ENCODE data around the gene AOPEP. TPM values are rescaled to one million over a fixed set of nuclear protein-coding genes. Genes with fewer than 3 reads are reported as not detected.

AOPEP gene
- total and polyA plus RNA-seq, 2 donors (not counting 3 experiments of a cell fraction or from before 2014, with no cell fraction given): 20.2 to 41.6 TPM

DNA sequence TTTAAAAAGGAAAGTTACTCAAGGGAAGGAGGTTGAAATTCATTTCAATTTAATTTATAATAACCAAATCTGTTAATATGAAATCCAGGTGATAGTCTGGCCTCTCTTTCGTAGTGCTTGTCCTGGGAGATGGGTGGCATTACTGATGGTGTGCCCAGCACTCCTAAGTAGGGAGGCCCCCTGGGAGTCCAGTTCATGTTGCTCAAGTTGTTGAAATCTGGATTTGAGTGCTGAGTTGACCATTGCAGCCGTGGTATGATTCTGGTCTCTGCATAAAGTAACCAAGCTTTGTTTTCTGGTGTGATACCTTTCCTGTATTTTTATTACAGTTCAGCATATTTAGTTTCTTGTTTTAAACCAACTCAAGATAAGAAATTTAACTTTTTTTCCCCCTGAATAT, 303.2 kb downstream of the AOPEP start:
- no peak overlapping the region for H3K27ac ChIP-seq (ENCODE audit: insufficient read depth, low read depth, low read length)
- intact Hi-C loops (cut with micrococcal nuclease): no loop called here
- BruUV-seq (replicated peaks): no TSS peak
- H3K4me3 ChIP-seq (replicated peaks in 1 of 3; ENCODE audit: insufficient read depth in 1 of 3, low read depth in 1 of 3, low read length in 3 of 3): no peak overlapping the region
- H3K79me2 ChIP-seq (ENCODE audit: control insufficient read depth, insufficient read depth, low read length): peaks cover 39% of the 10 kb centered on the region
- ChIA-PET POLR2A (no interaction called here), CTCF (interaction anchor here (0.9 kb wide), 1 partner anchor 19 kb away, joined by 3 read pairs; no protein-coding TSS in a partner anchor)
- H4K20me1 ChIP-seq (replicated peaks; ENCODE audit: control insufficient read depth, extremely low read depth, insufficient read depth, low read length): no peaks in the 10 kb centered on the region
- TF ChIP-seq MYC (IDR thresholded peaks at IDR 0.05; ENCODE audit: low read depth, low read length): no peak
- TF ChIP-seq, protein P1, sequence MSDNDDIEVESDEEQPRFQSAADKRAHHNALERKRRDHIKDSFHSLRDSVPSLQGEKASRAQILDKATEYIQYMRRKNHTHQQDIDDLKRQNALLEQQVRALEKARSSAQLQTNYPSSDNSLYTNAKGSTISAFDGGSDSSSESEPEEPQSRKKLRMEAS (IDR thresholded peaks at IDR 0.05; ENCODE audit: insufficient read depth, insufficient read length): no peak
- TF ChIP-seq, protein P2, sequence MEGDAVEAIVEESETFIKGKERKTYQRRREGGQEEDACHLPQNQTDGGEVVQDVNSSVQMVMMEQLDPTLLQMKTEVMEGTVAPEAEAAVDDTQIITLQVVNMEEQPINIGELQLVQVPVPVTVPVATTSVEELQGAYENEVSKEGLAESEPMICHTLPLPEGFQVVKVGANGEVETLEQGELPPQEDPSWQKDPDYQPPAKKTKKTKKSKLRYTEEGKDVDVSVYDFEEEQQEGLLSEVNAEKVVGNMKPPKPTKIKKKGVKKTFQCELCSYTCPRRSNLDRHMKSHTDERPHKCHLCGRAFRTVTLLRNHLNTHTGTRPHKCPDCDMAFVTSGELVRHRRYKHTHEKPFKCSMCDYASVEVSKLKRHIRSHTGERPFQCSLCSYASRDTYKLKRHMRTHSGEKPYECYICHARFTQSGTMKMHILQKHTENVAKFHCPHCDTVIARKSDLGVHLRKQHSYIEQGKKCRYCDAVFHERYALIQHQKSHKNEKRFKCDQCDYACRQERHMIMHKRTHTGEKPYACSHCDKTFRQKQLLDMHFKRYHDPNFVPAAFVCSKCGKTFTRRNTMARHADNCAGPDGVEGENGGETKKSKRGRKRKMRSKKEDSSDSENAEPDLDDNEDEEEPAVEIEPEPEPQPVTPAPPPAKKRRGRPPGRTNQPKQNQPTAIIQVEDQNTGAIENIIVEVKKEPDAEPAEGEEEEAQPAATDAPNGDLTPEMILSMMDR (IDR thresholded peaks at IDR 0.05; ENCODE audit: extremely low read depth in 1 of 2, insufficient read depth in 1 of 2, low read depth in 1 of 2, low read length in 2 of 2): no peak
- TF ChIP-seq JUN (IDR thresholded peaks at IDR 0.05; ENCODE audit: borderline replicate concordance, insufficient read depth, insufficient read length, low read depth): no peak
- no peak for TF ChIP-seq POLR2AphosphoS5 (IDR thresholded peaks at IDR 0.05; ENCODE audit: insufficient read depth, low read depth, low read length)
- no peak for TF ChIP-seq GATA2 (IDR thresholded peaks at IDR 0.05; ENCODE audit: insufficient read depth, insufficient read length, low read depth, low read length)
- TF ChIP-seq POLR2A (IDR thresholded peaks at IDR 0.05; ENCODE audit: low read depth, low read length): no peak
- no peak for TF ChIP-seq EZH2 (IDR thresholded peaks at IDR 0.05; ENCODE audit: borderline replicate concordance, low read depth, low read length, severe bottlenecking)
- no peak for TF ChIP-seq FOS (IDR thresholded peaks at IDR 0.05; ENCODE audit: borderline replicate concordance, insufficient read depth, low read length)
- H3K9ac ChIP-seq (replicated peaks; ENCODE audit: extremely low read depth, insufficient read depth, low read length): no peak overlapping the region
- dilution Hi-C loops (cut with MboI; ENCODE audit: extremely low pct_ligation_motif_present, low sequenced_read_pairs): no loop called here
- H3K27me3 ChIP-seq (ENCODE audit: control insufficient read depth in 2 of 2, insufficient read depth in 2 of 2, low read length in 2 of 2): no peaks in the 10 kb centered on the region
- FAIRE-seq: no peak
- no peaks in the 10 kb centered on the region for H3K9me3 ChIP-seq (replicated peaks; ENCODE audit: control insufficient read depth, insufficient read depth, low read length)
- no peak for DNase-seq (ENCODE audit: low read depth, low spot score)
- H3K9me1 ChIP-seq (replicated peaks; ENCODE audit: control insufficient read depth, extremely low read depth, insufficient read depth, low read length): no peaks in the 10 kb centered on the region
- peaks cover 0 to 5% of the 10 kb centered on the region in 2 experiments for H3K36me3 ChIP-seq (ENCODE audit: control insufficient read depth in 2 of 2, extremely low read depth in 1 of 2, insufficient read depth in 2 of 2, low read length in 2 of 2)
- no peak overlapping the region for H3K4me2 ChIP-seq (ENCODE audit: insufficient read depth, low read length)
- peaks cover 16% of the 10 kb centered on the region for H3K4me1 ChIP-seq (ENCODE audit: control insufficient read depth, extremely low read depth, insufficient read depth, low read length)
- H2AFZ ChIP-seq (ENCODE audit: low read depth, low read length): no peak overlapping the region

All from endothelial cell of umbilical vein (primary cell).